C4-2B (cell line): ENCODE measurements around the gene KCNA1.

Experiments
- H3K27ac ChIP-seq: fragments of 450-650 bp; 2 replicates; pipeline ENCODE4 v1.5.1; 2017
- ZFX ChIP-seq: fragments of 450-650 bp; IDR thresholded peaks from 2 replicates; pipeline ENCODE4 v1.6.1; 2017
- TF ChIP-seq, protein P1 (sequence below): fragments of 450-650 bp; conservative IDR thresholded peaks from 2 replicates; pipeline ENCODE4 v1.5.1; 2017; ENCODE audit warnings: mild to moderate bottlenecking

KCNA1 gene

GRCh38 chr12:4911316-4911994 lies 1.8 kb downstream of the KCNA1 start:
- no peak overlapping the region for H3K27ac ChIP-seq
- TF ChIP-seq, protein P1, sequence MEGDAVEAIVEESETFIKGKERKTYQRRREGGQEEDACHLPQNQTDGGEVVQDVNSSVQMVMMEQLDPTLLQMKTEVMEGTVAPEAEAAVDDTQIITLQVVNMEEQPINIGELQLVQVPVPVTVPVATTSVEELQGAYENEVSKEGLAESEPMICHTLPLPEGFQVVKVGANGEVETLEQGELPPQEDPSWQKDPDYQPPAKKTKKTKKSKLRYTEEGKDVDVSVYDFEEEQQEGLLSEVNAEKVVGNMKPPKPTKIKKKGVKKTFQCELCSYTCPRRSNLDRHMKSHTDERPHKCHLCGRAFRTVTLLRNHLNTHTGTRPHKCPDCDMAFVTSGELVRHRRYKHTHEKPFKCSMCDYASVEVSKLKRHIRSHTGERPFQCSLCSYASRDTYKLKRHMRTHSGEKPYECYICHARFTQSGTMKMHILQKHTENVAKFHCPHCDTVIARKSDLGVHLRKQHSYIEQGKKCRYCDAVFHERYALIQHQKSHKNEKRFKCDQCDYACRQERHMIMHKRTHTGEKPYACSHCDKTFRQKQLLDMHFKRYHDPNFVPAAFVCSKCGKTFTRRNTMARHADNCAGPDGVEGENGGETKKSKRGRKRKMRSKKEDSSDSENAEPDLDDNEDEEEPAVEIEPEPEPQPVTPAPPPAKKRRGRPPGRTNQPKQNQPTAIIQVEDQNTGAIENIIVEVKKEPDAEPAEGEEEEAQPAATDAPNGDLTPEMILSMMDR: peak; percentile 39
- TF ChIP-seq ZFX: no peak

DNA sequence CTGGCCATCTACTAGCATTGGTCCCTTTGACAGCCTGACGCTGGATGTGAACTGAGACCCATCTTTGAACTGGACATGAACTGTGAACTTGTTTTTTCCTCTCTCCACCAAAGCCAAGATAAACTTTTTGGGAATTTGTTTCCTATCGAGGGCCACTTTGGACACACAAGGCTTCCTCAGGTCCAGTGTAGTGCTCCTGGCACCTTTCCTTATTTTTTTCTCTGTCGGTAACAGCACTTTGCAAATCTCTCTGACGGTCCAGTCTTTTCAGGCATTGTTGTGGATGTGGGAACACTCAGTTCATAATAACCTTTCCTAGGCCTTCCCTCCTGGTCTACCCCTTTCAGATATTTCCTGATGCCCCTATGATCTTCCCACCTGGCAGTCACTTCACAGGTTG lies 5.0 kb downstream of the KCNA1 start:
- TF ChIP-seq ZFX: no peak
- TF ChIP-seq, protein P1: no peak
- H3K27ac ChIP-seq: no peak overlapping the region

GRCh38 chr12:4915752-4916151 lies 6.0 kb downstream of the KCNA1 start:
- H3K27ac ChIP-seq: no peak overlapping the region
- TF ChIP-seq, protein P1: no peak
- no peak for TF ChIP-seq ZFX

DNA sequence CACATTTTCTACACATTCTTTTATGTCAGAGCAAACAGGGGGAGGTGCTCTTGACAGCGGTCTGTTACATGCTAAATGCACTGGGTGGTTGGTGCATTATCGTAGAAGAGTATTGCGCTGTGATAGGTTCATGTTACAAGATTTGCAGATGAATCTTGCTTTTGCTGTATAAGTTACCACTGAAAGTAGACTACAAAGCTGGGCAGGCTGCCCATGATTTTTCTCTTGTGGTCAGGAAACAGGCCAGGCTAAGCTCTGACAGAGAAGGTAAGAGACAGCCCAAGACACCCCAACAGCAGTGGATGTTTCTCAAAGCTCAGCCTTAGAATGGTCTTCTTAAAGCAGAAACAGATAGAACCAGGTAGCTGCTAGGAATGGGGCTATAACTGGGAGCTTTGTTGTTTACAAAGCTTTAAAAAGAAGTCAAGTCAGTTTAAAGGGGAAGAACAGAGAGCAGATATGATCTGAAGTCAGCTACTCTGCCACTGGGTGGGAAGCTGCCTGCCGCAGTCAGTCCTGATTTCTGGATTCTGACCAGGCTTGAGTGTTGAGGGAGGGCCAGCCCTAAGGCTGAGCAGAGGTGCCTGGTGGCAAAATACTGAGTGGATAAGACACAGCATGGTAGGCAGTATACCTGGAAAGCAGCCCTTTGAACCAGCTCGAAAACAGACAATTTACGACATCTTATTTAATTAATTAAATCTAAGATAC lies 9.4 kb downstream of the KCNA1 start:
- TF ChIP-seq ZFX: no peak
- TF ChIP-seq, protein P1: no peak
- no peak overlapping the region for H3K27ac ChIP-seq

- TF ChIP-seq, protein P1: no peak
- no peak for TF ChIP-seq ZFX
- H3K27ac ChIP-seq: no peak overlapping the region
Measured at GRCh38 chr12:4932576-4932975, 22.9 kb downstream of the KCNA1 start.

DNA sequence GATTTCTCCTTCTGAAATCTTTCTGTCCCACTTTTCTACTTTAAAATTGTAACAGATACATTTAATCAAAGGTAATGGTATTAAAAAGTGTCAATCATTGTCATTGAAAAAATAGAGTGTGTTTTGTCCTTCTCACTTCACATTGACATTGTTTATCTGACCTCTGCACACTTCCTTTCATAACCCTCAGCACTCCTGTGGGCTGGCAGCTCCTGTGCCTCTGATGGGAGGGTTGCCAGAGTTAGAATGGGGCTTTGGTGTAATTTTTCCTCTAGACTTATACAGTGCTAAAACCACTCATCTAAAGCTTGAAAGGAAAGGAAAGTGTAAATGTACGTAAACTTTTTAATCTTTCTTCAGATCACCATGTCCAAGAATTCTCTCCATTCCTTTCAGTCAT lies 23.7 kb downstream of the KCNA1 start:
- no peak for TF ChIP-seq ZFX
- TF ChIP-seq, protein P1: no peak
- H3K27ac ChIP-seq: no peak overlapping the region

DNA sequence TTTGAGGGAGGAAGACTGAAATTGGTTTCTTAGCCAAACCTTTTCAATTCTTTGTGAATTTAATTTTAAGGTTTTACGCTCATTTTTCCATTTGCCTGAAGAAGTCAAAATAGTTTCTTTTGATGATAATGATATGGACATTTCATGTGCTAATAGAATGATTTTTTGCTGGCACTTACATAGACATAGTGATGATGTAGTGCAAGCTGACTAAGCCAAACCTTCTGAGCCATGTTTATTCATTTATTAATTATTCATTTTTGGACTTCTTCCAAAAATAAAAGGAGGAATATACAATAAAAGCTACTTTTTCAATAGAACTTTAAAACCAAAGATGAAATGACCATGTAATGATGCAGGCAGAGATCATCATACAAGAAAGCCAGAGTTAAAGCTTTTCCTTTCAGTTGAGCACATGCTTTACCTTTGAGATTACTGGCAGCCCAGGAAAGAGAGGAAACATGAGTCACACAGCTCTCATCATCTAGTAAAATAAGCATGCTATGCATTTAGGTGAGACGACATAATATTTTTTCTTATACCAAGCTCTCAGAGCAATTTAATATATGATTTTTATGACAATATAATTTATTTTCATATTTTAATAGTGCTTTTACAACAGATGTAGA lies 24.8 kb downstream of the KCNA1 start:
- no peak overlapping the region for H3K27ac ChIP-seq
- TF ChIP-seq, protein P1: no peak
- no peak for TF ChIP-seq ZFX
